GM18526 (cell line): Measurements from ENCODE around the gene ADM2.

Experiments used
- POLR2A ChIP-seq: IDR thresholded peaks from 3 replicates; pipeline ENCODE4 v1.6.1; 2011; ENCODE audit not compliant: insufficient read length; ENCODE audit errors: extremely low read depth

ADM2 gene

GRCh38 chr22:50459496-50460140 is 21.7 kb upstream of the ADM2 start:
- TF ChIP-seq POLR2A: no peak

- no peak for TF ChIP-seq POLR2A
Observed at GRCh38 chr22:50460938-50461337, 20.4 kb upstream of the ADM2 start.

- TF ChIP-seq POLR2A: no peak
Observed at GRCh38 chr22:50461536-50461935, 19.8 kb upstream of the ADM2 start.

- no peak for TF ChIP-seq POLR2A
Observed at GRCh38 chr22:50461979-50462540, 19.3 kb upstream of the ADM2 start.

- TF ChIP-seq POLR2A: no peak
Observed at GRCh38 chr22:50463188-50463900, 18.0 kb upstream of the ADM2 start.

GRCh38 chr22:50464451-50464850 is 16.9 kb upstream of the ADM2 start:
- TF ChIP-seq POLR2A: no peak

- no peak for TF ChIP-seq POLR2A
Observed at GRCh38 chr22:50465066-50465930, 16.0 kb upstream of the ADM2 start.

- TF ChIP-seq POLR2A: no peak
Observed at GRCh38 chr22:50467341-50467740, 14.0 kb upstream of the ADM2 start.

GRCh38 chr22:50467773-50468440 is 13.4 kb upstream of the ADM2 start:
- no peak for TF ChIP-seq POLR2A

GRCh38 chr22:50468626-50469025 is 12.7 kb upstream of the ADM2 start:
- TF ChIP-seq POLR2A: no peak

GRCh38 chr22:50469377-50470305 is 11.7 kb upstream of the ADM2 start:
- peak; percentile 70 for TF ChIP-seq POLR2A

GRCh38 chr22:50470491-50470890 is 10.9 kb upstream of the ADM2 start:
- TF ChIP-seq POLR2A: no peak

- no peak for TF ChIP-seq POLR2A
Observed at GRCh38 chr22:50471197-50471847, 10.0 kb upstream of the ADM2 start.
